Smooth muscle cell (in vitro differentiated cells): ENCODE measurements around the gene MBP. TPM values are rescaled to one million over a fixed set of nuclear protein-coding genes. Genes with fewer than 3 reads are reported as not detected.

Experiments
- DNase-seq: peaks from one replicate; lab custom pipeline; 2025; ENCODE audit not compliant: unreplicated experiment; lab: John Stamatoyannopoulos, UW
- H2AFZ ChIP-seq: fragments of 200-600 bp; sonication (generic); 2 replicates; pipeline ENCODE4 v1.6.0; 2016; ENCODE audit warnings: antibody characterized with exemption, low read depth, mild to moderate bottlenecking
- H3F3A ChIP-seq: fragments of 200-600 bp; sonication (generic); 2 replicates; pipeline ENCODE4 v1.6.0; 2017; ENCODE audit warnings: antibody characterized with exemption, low read depth
- H3K27ac ChIP-seq: fragments of 200-600 bp; sonication (generic); 2 replicates; pipeline ENCODE4 v1.5.1; 2016; ENCODE audit warnings: low read depth, mild to moderate bottlenecking
- H3K27me3 ChIP-seq: fragments of 200-600 bp; sonication (generic); 2 replicates; pipeline ENCODE4 v1.6.1; 2016; ENCODE audit warnings: low read depth, mild to moderate bottlenecking
- H3K36me3 ChIP-seq: fragments of 200-600 bp; sonication (generic); 2 replicates; pipeline ENCODE4 v1.5.1; 2016; ENCODE audit warnings: low read depth
- H3K4me1 ChIP-seq: fragments of 200-600 bp; sonication (generic); 2 replicates; pipeline ENCODE4 v1.5.1; 2016; ENCODE audit warnings: low read depth
- H3K4me2 ChIP-seq: fragments of 200-600 bp; sonication (generic); 2 replicates; pipeline ENCODE4 v1.6.0; 2016; ENCODE audit warnings: mild to moderate bottlenecking
- H3K4me3 ChIP-seq: fragments of 200-600 bp; sonication (generic); 2 replicates; pipeline ENCODE4 v1.5.1; 2016; ENCODE audit warnings: mild to moderate bottlenecking
- H3K79me2 ChIP-seq: fragments of 200-600 bp; sonication (generic); 2 replicates; pipeline ENCODE4 v1.6.0; 2016; ENCODE audit warnings: low read depth, mild to moderate bottlenecking
- H3K9ac ChIP-seq: fragments of 200-600 bp; sonication (generic); 2 replicates; pipeline ENCODE4 v1.6.0; 2016; ENCODE audit warnings: low read depth
- H3K9me3 ChIP-seq: fragments of 200-600 bp; sonication (generic); replicated peaks from 2 replicates; pipeline ENCODE4 v1.5.1; 2016; ENCODE audit warnings: low read depth
- H4K20me1 ChIP-seq: fragments of 200-600 bp; sonication (generic); 2 replicates; pipeline ENCODE4 v1.6.0; 2016; ENCODE audit warnings: low read depth
- CTCF ChIP-seq: fragments of 200-600 bp; sonication (generic); IDR thresholded peaks from 2 replicates; pipeline ENCODE4 v1.5.1; 2017; ENCODE audit warnings: borderline replicate concordance, mild to moderate bottlenecking, antibody characterized with exemption; ENCODE audit not compliant: insufficient read depth, poor library complexity, severe bottlenecking
- WGBS: methylation state at CpG from one replicate; pipeline ENCODE4 v1.1.7; 2016; ENCODE audit warnings: low lambda C conversion rate; 5-methylcytosine and 5-hydroxymethylcytosine counted together
- polyA plus RNA-seq: library from polyadenylated mRNA; unstranded; fragments of >200 nt; fragmentation: Nextera tagmentation; extraction: Ambion mirVana; gene quantifications from 2 replicates; pipeline ENCODE4 v1.2.1, GENCODE V29; 2016
- total RNA-seq: library from RNA; depleted of rRNA; stranded (reverse); fragments of >200 nt; gene quantifications from 2 replicates; pipeline ENCODE4 v1.2.3, GENCODE V29; 2014

MBP gene
- total and polyA plus RNA-seq, 2 experiments from 2014 or later, result 1.4 to 5.1 TPM

GRCh38 chr18:77108821-77109647 lies 23.5 kb downstream of the MBP start:
- Histone ChIP-seq H3K9me3 (no peaks in the 10 kb centered on the region), H3K4me2 (peak overlapping the region; percentile 73), H3K27ac (peak overlapping the region; percentile 93), H2AFZ (no peak overlapping the region), H3K4me1 (peaks cover 24% of the 10 kb centered on the region), H3K79me2 (no peaks in the 10 kb centered on the region), H3F3A (peaks cover 20% of the 10 kb centered on the region), H3K9ac (no peak overlapping the region), H4K20me1 (no peaks in the 10 kb centered on the region), H3K4me3 (no peak overlapping the region), H3K36me3 (no peaks in the 10 kb centered on the region), H3K27me3 (no peaks in the 10 kb centered on the region)
- TF ChIP-seq CTCF, result no peak
- 77% methylated on average over 7 of the region's 7 CpGs for WGBS
- DNase-seq, result no peak

DNA sequence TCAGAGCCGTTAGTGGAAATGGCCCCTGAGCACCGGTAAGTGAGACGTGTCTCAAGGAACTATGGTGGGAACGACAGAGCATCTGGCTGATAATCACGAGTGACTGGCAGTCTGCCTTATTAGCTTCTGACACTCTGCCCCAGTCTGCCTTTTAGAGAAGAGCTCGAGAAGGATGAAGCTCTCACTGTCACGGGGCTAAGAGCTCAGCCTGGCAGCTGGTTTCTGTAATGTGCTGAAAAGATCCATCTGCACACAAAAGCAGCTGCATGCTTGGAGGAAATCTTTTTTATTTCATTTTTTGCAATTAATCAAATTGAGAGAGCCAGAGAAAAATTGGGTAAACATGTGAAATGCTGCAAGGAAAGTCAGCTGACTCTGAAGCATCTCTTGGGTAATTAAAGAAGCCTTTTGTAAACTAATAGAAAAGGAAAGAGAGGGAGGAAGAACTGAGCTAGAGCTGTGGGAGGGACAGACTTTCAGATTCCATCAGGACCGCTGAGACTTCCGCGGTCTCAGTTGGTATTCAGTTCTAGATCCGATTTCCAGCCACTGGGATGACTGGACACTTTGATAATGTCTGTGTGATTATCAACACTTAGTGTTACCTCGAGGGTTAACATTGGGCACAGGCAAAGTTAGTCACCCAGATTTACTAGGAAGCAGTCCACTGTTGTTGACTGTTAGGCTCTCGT lies 24.4 kb downstream of the MBP start:
- Histone ChIP-seq H3K27ac (peak overlapping the region; percentile 93), H3K9ac (peak overlapping the region; percentile 38), H3K4me1 (peaks cover 24% of the 10 kb centered on the region), H3K4me2 (peak overlapping the region; percentile 79), H4K20me1 (no peaks in the 10 kb centered on the region), H3K36me3 (no peaks in the 10 kb centered on the region), H3K9me3 (no peaks in the 10 kb centered on the region), H3F3A (peaks cover 20% of the 10 kb centered on the region), H3K4me3 (peak overlapping the region; percentile 23), H3K79me2 (no peaks in the 10 kb centered on the region), H2AFZ (no peak overlapping the region), H3K27me3 (no peaks in the 10 kb centered on the region)
- 25% methylated on average over 13 of the region's 13 CpGs for WGBS
- TF ChIP-seq CTCF, result no peak
- DNase-seq, result no peak

DNA sequence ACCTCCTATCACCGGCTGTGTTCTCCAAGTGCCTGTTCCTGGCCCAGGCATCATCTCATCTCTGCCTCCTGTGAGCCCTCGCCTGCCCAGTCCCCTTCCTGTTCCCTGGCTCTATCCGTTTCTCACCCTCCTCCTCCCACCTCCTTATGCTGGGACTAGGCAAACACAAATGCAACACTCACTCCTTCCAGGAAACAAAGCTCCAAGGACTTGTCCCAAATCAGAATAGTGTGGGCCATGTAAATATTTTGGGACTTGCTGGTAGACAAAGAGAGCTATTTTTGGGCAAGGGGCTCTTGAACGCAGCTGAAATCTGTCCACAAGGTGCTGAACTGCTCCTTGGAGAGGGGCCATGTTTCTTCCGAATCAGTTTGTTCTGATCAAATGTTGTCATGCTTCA lies 25.3 kb downstream of the MBP start:
- H3K9me3 ChIP-seq, result no peaks in the 10 kb centered on the region
- no peak overlapping the region for H2AFZ ChIP-seq
- no peaks in the 10 kb centered on the region for H3K27me3 ChIP-seq
- no peak overlapping the region for H3K4me3 ChIP-seq
- peaks cover 29% of the 10 kb centered on the region for H3F3A ChIP-seq
- no peaks in the 10 kb centered on the region for H3K36me3 ChIP-seq
- H4K20me1 ChIP-seq, result no peaks in the 10 kb centered on the region
- TF ChIP-seq CTCF, result no peak
- peaks cover 32% of the 10 kb centered on the region for H3K4me1 ChIP-seq
- H3K27ac ChIP-seq, result peak overlapping the region; percentile 93
- WGBS, result 72% methylated on average over 5 of the region's 5 CpGs
- H3K4me2 ChIP-seq, result peak overlapping the region; percentile 79
- no peak for DNase-seq
- H3K79me2 ChIP-seq, result no peaks in the 10 kb centered on the region
- H3K9ac ChIP-seq, result peak overlapping the region; percentile 38
